WTC11 (cell line): ENCODE data around the gene HAND2. TPM values are rescaled to one million over a fixed set of nuclear protein-coding genes. Genes with fewer than 3 reads are reported as not detected.

Source experiments
- ATAC-seq: fragments of 200-7000 bp; cut with Tn5 transposase; 2 replicates; pipeline ENCODE4 v1.10.0; 2021; ENCODE audit warnings: mild to moderate bottlenecking, moderate library complexity
- CTCF ChIA-PET: fragments of 300-600 bp; sonication (Branson Sonifier 250); formaldehyde crosslinking; loops from one replicate; lab custom pipeline; 2021; ENCODE audit warnings: antibody characterized with exemption; lab: Charles Lee
- POLR2A ChIA-PET: fragments of 350-600 bp; sonication (Branson Sonifier 250); formaldehyde crosslinking; loops from one replicate; lab custom pipeline; 2021; ENCODE audit warnings: antibody characterized with exemption; lab: Charles Lee
- DNase-seq: peaks from one replicate; pipeline ENCODE4 v3.0.0; 2021; ENCODE audit warnings: low spot score
- H3K27ac Mint-ChIP-seq: 2 replicates; pipeline ENCODE4 v1.8.0; 2021; ENCODE audit warnings: mixed read lengths
- H3K27me3 Mint-ChIP-seq: 2 replicates; pipeline ENCODE4 v1.8.0; 2021; ENCODE audit warnings: low read depth, mild to moderate bottlenecking, moderate library complexity, mixed read lengths
- H3K36me3 Mint-ChIP-seq: 2 replicates; pipeline ENCODE4 v1.8.0; 2021; ENCODE audit warnings: mixed read lengths
- H3K4me1 Mint-ChIP-seq: 2 replicates; pipeline ENCODE4 v1.8.0; 2022; ENCODE audit warnings: mixed read lengths
- H3K4me3 Mint-ChIP-seq: 2 replicates; pipeline ENCODE4 v1.8.0; 2021; ENCODE audit warnings: mild to moderate bottlenecking, moderate library complexity, mixed read lengths
- H3K9me3 Mint-ChIP-seq: 2 replicates; pipeline ENCODE4 v1.8.0; 2021; ENCODE audit warnings: mixed read lengths
- ATF1 ChIP-seq: sonication (generic); formaldehyde crosslinking; IDR thresholded peaks from 2 replicates; pipeline ENCODE4 v1.8.1; 2023; ENCODE audit warnings: mild to moderate bottlenecking, moderate library complexity, missing genetic modification reagents
- CBFB ChIP-seq: sonication (generic); formaldehyde crosslinking; IDR thresholded peaks from 2 replicates; pipeline ENCODE4 v1.8.1; 2022; ENCODE audit warnings: mild to moderate bottlenecking, low read depth, missing genetic modification reagents
- CREB1 ChIP-seq: sonication (generic); formaldehyde crosslinking; IDR thresholded peaks from 2 replicates; pipeline ENCODE4 v1.8.0; 2023; ENCODE audit warnings: mild to moderate bottlenecking, missing genetic modification reagents
- FOXP1 ChIP-seq: sonication (generic); formaldehyde crosslinking; IDR thresholded peaks from 2 replicates; pipeline ENCODE4 v1.8.0; 2022; ENCODE audit warnings: missing genetic modification reagents, mild to moderate bottlenecking, moderate library complexity, borderline replicate concordance
- GTF2I ChIP-seq: fragments of 250-450 bp; sonication (Bioruptor Pico); conservative IDR thresholded peaks from 2 replicates; pipeline ENCODE4 v1.4.0; 2021; ENCODE audit warnings: mild to moderate bottlenecking
- NR3C1 ChIP-seq: sonication (generic); formaldehyde crosslinking; conservative IDR thresholded peaks from 2 replicates; pipeline ENCODE4 v1.8.1; 2023; ENCODE audit warnings: low read depth, mild to moderate bottlenecking, missing genetic modification reagents
- PRRX2 ChIP-seq: fragments of 250-450 bp; sonication (Bioruptor Pico); IDR thresholded peaks from 2 replicates; pipeline ENCODE4 v1.8.0; 2021; ENCODE audit warnings: mild to moderate bottlenecking
- SP1 ChIP-seq: sonication (generic); formaldehyde crosslinking; conservative IDR thresholded peaks from 2 replicates; pipeline ENCODE4 v1.8.1; 2022; ENCODE audit warnings: missing genetic modification reagents
- TEAD1 ChIP-seq: sonication (generic); formaldehyde crosslinking; IDR thresholded peaks from 2 replicates; pipeline ENCODE4 v1.8.0; 2022; ENCODE audit warnings: mild to moderate bottlenecking, missing genetic modification reagents
- TEAD4 ChIP-seq: sonication (generic); formaldehyde crosslinking; IDR thresholded peaks from 2 replicates; pipeline ENCODE4 v1.8.0; 2022; ENCODE audit warnings: mild to moderate bottlenecking, missing genetic modification reagents
- ZNF317 ChIP-seq: sonication (generic); formaldehyde crosslinking; IDR thresholded peaks from 2 replicates; pipeline ENCODE4 v1.8.1; 2023; ENCODE audit warnings: low read depth, mild to moderate bottlenecking, moderate library complexity, missing genetic modification reagents, borderline replicate concordance
- ZNF416 ChIP-seq: fragments of 250-450 bp; sonication (Bioruptor Pico); IDR thresholded peaks from 2 replicates; pipeline ENCODE4 v1.9.0; 2021; ENCODE audit warnings: mild to moderate bottlenecking, inconsistent platforms
- total RNA-seq: library from RNA; stranded (reverse); gene quantifications from 3 replicates; pipeline ENCODE4 v1.2.3, GENCODE V29; 2021
- TF ChIP-seq, protein P1 (sequence below): fragments of 200-600 bp; IDR thresholded peaks from 2 replicates; pipeline ENCODE4 v1.8.0; 2022; ENCODE audit warnings: antibody characterized with exemption
- TF ChIP-seq, protein P2 (sequence below): sonication (generic); formaldehyde crosslinking; IDR thresholded peaks from 2 replicates; pipeline ENCODE4 v1.8.1; 2022; ENCODE audit warnings: low read depth, missing genetic modification reagents, borderline replicate concordance
- TF ChIP-seq, protein P3 (sequence below): sonication (generic); formaldehyde crosslinking; conservative IDR thresholded peaks from 2 replicates; pipeline ENCODE4 v1.8.1; 2023; ENCODE audit warnings: mild to moderate bottlenecking, low read depth, missing genetic modification reagents, moderate library complexity
- TF ChIP-seq, protein P4 (sequence below): sonication (generic); formaldehyde crosslinking; IDR thresholded peaks from 2 replicates; pipeline ENCODE4 v1.8.1; 2023; ENCODE audit warnings: mild to moderate bottlenecking, missing genetic modification reagents, borderline replicate concordance

The HAND2 gene
- total RNA-seq, 1 experiment from 2014 or later: 0.13 TPM

DNA sequence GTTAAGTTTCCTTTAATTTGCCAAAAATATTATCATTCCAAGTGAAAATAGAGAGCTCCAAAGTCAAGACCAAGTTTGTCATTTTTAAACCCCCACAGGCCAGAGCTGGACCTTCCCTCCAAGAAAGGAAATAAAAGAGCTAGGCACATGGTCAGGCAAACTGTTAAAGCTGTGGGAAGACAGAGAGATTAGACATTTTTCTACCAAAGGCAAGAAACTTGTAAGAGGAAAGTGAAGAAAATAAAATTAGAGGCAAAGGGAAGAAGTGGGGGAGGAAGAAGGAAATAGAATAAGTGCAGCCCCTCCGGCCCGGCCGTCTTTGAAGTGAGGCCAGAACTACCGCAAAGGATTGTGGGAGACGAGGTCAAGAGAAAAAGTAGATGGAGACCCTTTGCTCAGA lies 47.9 kb upstream of the HAND2 start:
- CTCF ChIA-PET: interaction anchor here (2.1 kb wide), 1 partner anchor 175 kb away, joined by 6 read pairs; no protein-coding TSS in a partner anchor
- POLR2A ChIA-PET: no interaction called here
- no peaks in the 10 kb centered on the region for H3K36me3 Mint-ChIP-seq

DNA sequence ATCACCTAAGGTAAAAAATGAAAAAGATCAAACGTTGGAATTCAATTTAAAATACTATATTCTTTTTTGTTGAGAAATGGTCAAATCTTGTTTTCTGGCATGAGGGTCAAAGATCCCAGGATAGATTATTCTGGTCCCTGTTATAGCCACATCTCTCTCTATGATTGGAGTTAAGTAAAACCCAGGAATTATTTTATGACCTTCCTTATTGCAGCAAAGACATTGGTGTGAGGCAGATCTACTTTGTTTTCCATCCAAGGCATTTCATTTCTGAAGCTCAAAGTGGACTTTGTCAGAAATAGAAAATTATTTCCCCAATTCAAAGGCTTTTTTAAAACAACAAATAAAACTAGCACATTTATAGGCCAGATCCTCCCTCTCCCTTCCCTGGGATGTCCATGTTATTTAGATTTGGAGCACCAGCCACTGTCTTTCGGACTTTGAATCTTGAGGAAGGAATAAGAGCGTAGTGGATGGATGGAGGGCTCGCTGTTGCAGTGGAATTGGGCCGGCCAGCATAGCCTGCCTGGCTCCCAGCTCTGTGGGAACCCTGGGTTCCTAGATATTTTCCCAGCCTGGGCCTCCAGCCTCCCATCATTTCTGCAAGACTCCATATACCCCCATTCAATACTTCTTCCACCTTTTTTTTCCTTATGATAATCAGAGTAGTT lies 45.6 kb upstream of the HAND2 start:
- H3K4me1 Mint-ChIP-seq: peaks cover 9% of the 10 kb centered on the region
- ATAC-seq: no peak
- TF ChIP-seq SP1 (CRISPR knock-in tag) (no peak), GTF2I (CRISPR knock-in tag) (no peak), CBFB (CRISPR knock-in tag) (no peak), ZNF317 (CRISPR knock-in tag) (no peak), TEAD1 (CRISPR knock-in tag) (no peak), NR3C1 (CRISPR knock-in tag) (no peak), TEAD4 (CRISPR knock-in tag) (no peak), ZNF416 (CRISPR knock-in tag) (no peak), PRRX2 (CRISPR knock-in tag) (no peak)
- TF ChIP-seq, protein P1, sequence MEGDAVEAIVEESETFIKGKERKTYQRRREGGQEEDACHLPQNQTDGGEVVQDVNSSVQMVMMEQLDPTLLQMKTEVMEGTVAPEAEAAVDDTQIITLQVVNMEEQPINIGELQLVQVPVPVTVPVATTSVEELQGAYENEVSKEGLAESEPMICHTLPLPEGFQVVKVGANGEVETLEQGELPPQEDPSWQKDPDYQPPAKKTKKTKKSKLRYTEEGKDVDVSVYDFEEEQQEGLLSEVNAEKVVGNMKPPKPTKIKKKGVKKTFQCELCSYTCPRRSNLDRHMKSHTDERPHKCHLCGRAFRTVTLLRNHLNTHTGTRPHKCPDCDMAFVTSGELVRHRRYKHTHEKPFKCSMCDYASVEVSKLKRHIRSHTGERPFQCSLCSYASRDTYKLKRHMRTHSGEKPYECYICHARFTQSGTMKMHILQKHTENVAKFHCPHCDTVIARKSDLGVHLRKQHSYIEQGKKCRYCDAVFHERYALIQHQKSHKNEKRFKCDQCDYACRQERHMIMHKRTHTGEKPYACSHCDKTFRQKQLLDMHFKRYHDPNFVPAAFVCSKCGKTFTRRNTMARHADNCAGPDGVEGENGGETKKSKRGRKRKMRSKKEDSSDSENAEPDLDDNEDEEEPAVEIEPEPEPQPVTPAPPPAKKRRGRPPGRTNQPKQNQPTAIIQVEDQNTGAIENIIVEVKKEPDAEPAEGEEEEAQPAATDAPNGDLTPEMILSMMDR: no peak
- TF ChIP-seq, protein P2, sequence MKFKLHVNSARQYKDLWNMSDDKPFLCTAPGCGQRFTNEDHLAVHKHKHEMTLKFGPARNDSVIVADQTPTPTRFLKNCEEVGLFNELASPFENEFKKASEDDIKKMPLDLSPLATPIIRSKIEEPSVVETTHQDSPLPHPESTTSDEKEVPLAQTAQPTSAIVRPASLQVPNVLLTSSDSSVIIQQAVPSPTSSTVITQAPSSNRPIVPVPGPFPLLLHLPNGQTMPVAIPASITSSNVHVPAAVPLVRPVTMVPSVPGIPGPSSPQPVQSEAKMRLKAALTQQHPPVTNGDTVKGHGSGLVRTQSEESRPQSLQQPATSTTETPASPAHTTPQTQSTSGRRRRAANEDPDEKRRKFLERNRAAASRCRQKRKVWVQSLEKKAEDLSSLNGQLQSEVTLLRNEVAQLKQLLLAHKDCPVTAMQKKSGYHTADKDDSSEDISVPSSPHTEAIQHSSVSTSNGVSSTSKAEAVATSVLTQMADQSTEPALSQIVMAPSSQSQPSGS (CRISPR knock-in tag): no peak
- TF ChIP-seq, protein P3, sequence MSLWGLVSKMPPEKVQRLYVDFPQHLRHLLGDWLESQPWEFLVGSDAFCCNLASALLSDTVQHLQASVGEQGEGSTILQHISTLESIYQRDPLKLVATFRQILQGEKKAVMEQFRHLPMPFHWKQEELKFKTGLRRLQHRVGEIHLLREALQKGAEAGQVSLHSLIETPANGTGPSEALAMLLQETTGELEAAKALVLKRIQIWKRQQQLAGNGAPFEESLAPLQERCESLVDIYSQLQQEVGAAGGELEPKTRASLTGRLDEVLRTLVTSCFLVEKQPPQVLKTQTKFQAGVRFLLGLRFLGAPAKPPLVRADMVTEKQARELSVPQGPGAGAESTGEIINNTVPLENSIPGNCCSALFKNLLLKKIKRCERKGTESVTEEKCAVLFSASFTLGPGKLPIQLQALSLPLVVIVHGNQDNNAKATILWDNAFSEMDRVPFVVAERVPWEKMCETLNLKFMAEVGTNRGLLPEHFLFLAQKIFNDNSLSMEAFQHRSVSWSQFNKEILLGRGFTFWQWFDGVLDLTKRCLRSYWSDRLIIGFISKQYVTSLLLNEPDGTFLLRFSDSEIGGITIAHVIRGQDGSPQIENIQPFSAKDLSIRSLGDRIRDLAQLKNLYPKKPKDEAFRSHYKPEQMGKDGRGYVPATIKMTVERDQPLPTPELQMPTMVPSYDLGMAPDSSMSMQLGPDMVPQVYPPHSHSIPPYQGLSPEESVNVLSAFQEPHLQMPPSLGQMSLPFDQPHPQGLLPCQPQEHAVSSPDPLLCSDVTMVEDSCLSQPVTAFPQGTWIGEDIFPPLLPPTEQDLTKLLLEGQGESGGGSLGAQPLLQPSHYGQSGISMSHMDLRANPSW: no peak
- TF ChIP-seq, all 79 proteins: peak for 0
- H3K36me3 Mint-ChIP-seq: no peaks in the 10 kb centered on the region
- no peak overlapping the region for H3K4me3 Mint-ChIP-seq
- no peaks in the 10 kb centered on the region for H3K9me3 Mint-ChIP-seq
- DNase-seq: no peak
- no peaks in the 10 kb centered on the region for H3K27me3 Mint-ChIP-seq
- ChIA-PET POLR2A (no interaction called here), CTCF (no interaction called here)
- no peak overlapping the region for H3K27ac Mint-ChIP-seq

More for the DNA sequence above, 47.9 kb upstream of the HAND2 start:
- Mint-ChIP-seq H3K27ac (no peak overlapping the region), H3K27me3 (no peaks in the 10 kb centered on the region), H3K4me3 (no peak overlapping the region), H3K4me1 (peaks cover 3% of the 10 kb centered on the region), H3K9me3 (no peaks in the 10 kb centered on the region)
- no peak for ATAC-seq
- no peak for DNase-seq
- TF ChIP-seq FOXP1 (no peak), CREB1 (CRISPR knock-in tag) (no peak), ATF1 (CRISPR knock-in tag) (no peak)
- TF ChIP-seq, protein P4, sequence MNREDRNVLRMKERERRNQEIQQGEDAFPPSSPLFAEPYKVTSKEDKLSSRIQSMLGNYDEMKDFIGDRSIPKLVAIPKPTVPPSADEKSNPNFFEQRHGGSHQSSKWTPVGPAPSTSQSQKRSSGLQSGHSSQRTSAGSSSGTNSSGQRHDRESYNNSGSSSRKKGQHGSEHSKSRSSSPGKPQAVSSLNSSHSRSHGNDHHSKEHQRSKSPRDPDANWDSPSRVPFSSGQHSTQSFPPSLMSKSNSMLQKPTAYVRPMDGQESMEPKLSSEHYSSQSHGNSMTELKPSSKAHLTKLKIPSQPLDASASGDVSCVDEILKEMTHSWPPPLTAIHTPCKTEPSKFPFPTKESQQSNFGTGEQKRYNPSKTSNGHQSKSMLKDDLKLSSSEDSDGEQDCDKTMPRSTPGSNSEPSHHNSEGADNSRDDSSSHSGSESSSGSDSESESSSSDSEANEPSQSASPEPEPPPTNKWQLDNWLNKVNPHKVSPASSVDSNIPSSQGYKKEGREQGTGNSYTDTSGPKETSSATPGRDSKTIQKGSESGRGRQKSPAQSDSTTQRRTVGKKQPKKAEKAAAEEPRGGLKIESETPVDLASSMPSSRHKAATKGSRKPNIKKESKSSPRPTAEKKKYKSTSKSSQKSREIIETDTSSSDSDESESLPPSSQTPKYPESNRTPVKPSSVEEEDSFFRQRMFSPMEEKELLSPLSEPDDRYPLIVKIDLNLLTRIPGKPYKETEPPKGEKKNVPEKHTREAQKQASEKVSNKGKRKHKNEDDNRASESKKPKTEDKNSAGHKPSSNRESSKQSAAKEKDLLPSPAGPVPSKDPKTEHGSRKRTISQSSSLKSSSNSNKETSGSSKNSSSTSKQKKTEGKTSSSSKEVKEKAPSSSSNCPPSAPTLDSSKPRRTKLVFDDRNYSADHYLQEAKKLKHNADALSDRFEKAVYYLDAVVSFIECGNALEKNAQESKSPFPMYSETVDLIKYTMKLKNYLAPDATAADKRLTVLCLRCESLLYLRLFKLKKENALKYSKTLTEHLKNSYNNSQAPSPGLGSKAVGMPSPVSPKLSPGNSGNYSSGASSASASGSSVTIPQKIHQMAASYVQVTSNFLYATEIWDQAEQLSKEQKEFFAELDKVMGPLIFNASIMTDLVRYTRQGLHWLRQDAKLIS (CRISPR knock-in tag): no peak
- TF ChIP-seq, protein P1: no peak
